Limb (tissue), 2 donors: ENCODE data around the gene IFITM1.
"Not testable (repeated sequence)": the region's sequence is repeated elsewhere in the genome, so short reads cannot be mapped to it uniquely, and the experiment has no call there.

Experiments
- DNase-seq, 2 donors: peaks; one replicate each; pipeline ENCODE4 v3.0.0-alpha.2; 2016; ENCODE audit errors: extremely low spot score in 2 of 2

The IFITM1 gene

GRCh38 chr11:344836-345578 lies 31.2 kb downstream of the IFITM1 start:
- DNase-seq = no peak

- no peak for DNase-seq
Measured at GRCh38 chr11:346529-346928, 32.7 kb downstream of the IFITM1 start.

DNA sequence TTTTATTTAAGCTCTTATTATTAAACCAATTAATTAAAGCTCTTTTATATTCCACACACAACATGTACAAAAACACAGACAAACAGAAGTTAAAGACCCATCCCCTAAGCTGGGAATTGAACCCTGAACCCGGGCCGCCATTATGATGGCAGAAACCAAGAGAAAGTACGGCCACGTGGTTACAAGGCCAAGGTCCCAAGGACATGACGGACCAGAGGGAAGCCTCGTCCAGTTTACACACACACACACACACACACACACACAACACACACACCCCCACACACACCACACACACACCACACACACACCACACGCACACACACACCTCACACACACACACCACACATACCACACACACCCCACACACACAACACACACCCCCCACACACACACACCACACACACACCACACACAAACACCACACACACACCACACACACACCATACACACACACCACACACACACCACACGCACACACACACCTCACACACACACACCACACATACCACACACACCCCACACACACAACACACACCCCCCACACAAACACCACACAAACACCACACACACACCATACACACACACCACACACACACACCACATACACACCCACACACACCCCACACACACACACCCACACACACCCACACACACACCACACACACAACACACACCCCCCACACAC lies 35.6 kb downstream of the IFITM1 start:
- DNase-seq = not testable (repeated sequence)

DNA sequence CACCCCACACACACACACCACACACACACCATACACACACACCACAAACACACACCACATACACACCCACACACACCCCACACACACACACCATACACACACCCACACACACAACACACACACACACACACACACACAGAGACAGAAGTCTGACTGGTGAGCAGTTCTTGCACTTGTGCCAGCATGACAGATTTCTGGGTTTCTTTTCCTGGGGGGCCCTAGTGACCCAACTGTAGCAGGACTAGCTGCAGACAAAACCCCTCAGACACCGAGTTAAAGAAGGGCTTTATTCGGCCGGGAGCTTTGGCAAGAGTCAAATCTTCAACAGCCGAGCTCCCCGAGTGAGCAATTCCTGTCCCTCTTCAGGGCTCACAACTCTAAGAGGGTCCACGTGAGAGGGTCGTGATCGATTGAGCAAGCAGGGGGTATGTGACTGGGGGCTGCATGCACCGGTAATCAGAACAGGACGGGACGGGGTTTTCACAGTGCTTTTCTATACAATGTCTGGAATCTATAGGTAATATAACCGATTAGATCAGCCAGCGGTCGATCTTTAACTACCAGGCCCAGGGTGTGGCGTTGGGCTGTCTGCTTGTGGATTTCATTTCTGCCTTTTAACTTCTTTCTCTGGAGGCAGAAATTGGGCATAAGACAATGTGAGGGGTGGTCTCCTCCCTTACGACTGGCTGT lies 36.3 kb downstream of the IFITM1 start:
- DNase-seq = not testable (repeated sequence)

DNA sequence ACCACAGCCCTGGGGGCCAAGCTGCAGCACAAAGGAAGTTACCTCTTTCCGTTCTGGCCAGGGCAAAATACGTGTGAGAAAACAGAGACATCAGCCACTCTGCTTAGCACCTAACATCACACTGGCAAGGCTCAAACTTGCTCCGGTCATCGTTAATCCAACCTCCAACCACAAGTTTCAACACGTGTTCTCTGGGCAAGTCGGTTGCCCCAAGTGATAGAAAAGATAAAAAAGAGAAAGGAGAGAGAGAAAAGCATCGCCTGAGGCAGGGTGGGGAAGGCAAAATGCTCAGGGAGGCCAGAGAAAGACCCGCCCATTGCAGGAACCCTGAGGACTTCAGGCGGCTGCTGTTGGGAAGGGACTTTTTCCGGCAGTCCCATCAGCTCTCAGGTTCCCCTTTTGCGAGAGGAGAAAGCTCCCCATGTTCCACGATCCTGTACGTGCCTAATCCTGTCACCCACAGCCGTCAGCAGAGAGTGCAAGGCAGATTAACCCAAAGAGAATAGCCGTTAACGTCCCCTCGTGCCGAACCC lies 36.9 kb downstream of the IFITM1 start:
- DNase-seq = no peak

GRCh38 chr11:351411-351810 lies 37.6 kb downstream of the IFITM1 start:
- no peak for DNase-seq

DNA sequence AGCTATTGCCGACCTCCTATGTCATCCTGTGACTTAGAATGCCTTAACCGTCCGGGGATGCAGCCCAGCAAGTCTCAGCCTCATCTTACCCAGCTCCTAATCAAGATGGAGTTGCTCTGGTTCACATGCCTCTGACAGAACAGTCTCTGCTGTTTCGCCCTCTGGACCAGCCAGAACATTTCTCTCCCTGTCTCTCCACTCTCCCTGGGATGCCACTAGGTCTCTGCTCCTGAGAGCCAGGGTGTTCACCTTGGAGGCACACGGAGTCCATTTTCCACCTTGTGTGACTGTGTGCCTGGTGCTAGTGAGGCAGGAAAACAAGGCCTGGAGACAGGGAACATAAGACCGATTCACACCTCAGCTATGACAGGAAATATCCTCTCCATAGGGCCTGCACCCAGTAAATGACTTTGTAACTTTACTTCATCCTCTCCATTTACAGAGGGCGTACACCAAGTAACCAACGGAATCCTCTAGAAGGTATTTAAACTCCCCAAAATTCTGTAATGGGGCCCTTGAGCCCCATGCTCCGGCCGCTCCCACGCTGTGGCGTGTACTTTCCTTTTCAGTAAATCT lies 38.7 kb downstream of the IFITM1 start:
- no peak for DNase-seq

DNA sequence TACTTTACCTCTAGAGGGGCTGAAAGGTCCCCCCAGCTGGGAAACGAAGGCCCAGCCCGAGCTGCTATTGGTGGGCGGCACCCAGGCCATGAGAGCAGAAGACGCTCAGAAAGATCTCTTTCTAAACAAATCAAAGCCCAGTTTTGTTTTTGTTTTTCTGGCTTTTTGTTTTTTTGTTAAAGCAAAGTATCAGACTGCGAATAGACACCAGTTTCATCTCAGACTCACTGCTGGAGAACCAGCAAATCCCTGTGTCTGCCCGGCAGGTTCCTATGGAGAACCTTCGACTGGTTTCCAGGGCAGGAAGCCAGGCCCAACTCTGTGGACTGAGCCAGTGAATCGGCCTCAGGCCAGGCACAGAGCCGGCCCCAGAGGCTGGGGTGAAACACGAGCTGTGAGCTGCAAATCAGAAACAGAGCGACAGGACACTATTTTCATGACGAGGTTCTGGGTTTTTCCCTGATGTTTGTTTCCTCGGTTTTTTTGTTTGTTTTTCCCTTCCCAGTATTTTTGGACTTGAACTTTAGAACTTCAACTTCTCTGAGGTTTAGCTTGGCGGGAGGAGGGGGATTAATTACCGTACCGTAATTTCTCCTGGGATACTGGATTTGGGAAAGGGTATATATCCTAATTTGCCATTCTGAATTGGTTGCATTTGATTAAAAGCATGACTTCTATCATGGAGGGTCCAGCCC lies 39.5 kb downstream of the IFITM1 start:
- peak; percentile 72 to 78 for DNase-seq

DNA sequence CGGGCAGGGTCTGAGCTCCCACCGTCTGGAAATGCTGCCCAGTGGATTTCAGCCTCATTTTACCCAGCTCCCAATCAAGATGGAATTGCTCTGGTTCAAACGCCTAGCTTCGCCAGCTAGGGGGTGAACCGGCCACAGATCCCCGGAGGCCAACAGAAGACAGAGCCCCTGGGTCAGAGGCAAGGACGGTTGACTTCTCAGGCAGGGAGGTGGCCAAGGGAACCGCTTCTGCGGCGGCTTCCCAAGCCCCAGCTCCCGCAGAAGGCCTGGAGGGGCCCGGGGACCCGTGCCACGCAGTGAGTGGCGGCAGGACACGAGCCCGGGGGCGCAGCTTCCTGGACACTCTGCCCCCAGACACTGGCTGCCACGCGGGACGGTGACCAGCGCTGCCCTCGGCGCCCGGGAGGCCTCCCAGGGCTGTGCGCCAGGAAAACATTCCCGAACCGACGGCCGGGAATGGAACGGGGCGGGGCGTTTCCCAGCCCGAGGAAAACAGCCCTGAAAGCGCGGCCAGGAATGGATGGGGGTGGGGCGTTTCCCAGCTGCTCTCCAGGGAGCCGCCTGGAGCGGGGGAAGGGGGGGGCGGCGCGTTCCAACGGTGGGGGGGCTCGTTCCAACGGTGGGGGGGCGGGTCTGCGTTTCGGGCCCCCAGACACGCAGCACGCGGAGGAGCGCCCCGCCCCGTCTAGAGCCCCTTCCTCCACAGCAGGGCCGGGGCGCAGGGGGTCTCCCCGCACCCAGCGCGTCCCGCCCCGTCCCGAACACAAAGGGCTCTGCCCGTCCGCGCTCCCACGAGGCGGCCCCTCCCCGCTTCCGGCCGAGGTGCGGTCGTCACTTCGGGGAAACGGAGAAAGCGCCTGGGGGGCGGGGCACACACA lies 42.0 kb downstream of the IFITM1 start:
- peak; percentile 89 to 96 for DNase-seq

DNA sequence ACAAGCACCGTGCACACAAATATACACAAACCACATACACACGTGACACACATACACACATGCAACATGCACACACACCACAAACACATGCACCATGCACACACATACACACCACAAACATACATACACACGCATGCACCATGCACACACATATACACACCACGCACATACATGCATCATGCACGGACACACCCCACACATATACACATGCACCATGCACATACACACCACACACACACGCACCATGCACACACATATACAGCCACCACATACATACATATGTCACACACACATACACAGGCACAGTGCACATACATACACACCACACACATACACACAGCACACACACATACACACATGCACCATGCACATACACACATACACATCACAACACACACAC lies 42.8 kb downstream of the IFITM1 start:
- DNase-seq = no peak

DNA sequence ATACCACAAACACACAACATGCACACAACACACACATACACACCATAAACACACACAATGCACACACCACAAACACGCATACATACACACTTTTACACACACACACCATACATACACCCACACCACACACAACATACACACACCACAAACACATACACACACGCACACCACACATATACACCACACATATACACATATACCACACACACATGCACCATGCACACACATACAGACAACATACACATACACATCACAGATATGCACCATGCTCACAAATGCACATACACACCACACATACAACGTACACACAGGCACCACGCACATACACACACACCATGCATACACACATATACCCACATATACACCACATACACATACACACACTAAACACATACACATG lies 43.7 kb downstream of the IFITM1 start:
- no peak for DNase-seq

DNA sequence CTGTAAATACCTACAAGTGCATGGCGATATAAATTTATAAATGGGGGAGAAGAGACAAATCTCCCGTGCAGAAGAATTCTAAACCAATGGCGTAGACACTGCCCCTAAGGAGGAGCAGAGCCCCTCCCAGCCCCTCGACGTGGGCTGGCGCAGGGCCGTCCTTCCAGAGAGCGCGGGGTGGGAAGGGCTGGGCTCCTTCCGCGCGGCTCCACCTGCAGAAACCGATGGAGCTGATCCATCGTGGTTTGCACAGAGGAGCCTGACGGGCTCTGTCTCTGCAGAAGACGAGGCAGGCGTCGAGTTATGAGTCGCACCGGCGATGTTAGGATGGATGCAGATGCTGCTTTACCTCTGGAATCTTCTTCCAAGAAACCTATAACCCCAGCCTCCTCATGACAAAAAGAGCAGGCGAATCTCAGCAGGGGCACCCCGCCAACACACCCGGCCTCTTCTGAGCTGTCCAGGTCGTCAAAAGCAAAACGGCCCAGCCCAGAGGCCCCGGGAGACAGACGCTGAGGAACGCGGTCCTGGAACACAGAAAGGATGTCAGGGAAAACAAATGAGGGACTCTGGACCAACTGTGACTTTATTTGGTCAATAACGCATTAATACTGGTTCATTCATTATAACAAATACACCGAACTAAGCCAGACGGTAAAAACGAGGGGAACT lies 44.4 kb downstream of the IFITM1 start:
- DNase-seq = no peak

DNA sequence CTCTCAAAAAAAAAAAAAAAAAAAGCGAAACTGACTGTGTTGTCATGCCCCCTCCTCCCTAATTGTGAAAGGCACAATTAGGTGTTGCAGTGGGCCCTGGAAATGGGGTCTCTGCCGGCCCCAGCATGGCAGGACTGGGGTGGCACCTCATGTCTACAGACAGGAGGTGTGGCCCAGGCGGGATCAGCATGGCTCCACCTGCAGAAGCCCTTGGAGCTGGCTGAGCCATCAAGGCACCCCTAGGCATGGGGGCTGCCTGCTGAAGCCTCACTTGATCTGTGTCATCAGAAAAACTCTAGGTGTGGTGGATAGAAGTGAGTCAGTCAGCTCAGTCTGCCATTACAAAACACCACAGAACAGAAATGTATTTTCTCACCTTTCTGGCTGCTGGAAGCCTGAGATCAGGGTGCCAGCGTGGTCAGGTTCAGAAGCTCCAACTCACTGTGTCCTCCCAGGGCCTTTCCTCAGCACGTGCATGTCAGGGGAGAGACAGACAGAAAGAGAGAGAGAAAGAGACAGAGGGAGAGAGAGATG lies 45.4 kb downstream of the IFITM1 start:
- no peak for DNase-seq

GRCh38 chr11:360326-361280 lies 46.8 kb downstream of the IFITM1 start:
- no peak for DNase-seq

DNA sequence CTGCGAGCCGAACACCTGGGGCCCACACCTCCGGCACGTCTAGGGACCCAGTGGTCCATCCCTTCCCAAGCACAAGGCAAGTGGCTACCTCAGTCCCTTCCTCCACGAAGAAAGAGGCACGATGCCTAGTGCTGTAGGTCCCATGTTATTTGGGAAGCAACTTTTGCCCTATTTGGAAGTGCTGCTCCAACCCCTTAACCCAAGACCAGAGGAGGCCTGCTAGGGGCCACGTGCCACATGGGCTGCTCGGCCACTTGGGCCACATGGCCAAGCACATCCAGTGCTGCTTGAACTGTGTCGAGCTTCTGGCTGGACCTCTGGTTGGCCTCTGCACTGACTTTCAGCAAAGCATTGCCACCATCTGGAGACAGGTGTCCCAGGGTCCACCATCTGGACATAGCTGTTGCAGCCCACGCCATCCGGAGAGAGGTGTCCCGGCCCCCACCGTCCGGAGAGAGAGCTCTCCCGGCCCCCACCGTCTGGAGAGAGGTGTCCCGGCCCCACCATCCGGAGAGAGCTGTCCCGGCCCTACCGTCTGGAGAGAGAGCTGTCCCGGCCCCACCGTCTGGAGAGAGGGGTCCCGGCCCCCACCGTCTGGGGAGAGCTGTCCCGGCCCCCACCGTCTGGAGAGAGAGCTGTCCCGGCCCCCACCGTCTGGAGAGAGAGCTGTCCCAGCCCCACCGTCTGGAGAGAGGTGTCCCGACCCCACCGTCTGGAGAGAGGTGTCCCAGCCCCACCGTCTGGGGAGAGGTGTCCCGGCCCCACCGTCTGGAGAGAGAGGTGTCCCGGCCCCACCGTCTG lies 49.0 kb downstream of the IFITM1 start:
- DNase-seq = peak in 1 of 2 donors; percentile 20

GRCh38 chr11:363443-363805 lies 49.6 kb downstream of the IFITM1 start:
- not testable (repeated sequence) for DNase-seq

DNA sequence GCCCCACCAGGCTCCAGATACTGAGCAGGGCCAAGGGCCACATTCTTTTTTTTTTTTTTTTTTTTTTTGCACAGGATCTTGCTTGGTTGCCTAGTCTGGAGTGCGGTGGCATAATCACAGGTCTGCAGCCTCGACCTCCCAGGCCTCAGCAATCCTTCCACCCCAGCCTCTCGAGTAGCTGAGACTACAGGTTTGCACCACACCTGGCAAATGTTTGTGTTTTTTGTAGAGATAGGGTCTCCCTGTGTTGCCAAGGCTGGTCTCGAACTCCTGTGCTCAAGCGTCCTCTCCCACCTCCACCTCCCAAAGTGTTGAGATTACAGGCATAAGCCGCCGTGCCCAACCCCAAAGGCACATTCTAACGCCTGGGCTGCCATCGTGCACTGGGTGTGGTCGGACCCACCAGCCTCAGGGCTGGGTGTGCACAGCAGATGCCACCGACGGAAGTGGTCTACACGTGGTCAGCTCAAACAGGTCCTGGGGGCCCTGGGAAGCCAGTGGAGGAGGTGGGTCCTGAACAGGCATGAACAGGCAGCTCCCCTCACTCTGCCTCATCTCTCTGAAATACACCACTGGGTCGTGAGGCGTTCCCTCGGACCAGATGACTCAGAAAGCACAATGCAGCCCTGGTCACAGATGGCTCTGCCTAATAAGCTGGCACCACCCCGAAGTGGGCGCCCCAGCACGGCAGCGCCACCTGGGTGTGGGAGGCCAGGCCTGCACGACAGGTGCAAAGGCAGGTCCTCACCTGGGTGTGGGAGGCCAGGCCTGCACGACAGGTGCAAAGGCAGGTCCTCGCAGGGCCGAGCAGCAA lies 50.3 kb downstream of the IFITM1 start:
- DNase-seq = no peak
